COR-L47 (cell line): ENCODE measurements around the gene RASL12.
"Not testable (repeated sequence)": the region's sequence is repeated elsewhere in the genome, so short reads cannot be mapped to it uniquely, and the experiment has no call there.

Source experiments
- DNase-seq: peaks from one replicate; lab custom pipeline; 2025; lab: John Stamatoyannopoulos, UW

Gene RASL12, protein sequence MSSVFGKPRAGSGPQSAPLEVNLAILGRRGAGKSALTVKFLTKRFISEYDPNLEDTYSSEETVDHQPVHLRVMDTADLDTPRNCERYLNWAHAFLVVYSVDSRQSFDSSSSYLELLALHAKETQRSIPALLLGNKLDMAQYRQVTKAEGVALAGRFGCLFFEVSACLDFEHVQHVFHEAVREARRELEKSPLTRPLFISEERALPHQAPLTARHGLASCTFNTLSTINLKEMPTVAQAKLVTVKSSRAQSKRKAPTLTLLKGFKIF

DNA sequence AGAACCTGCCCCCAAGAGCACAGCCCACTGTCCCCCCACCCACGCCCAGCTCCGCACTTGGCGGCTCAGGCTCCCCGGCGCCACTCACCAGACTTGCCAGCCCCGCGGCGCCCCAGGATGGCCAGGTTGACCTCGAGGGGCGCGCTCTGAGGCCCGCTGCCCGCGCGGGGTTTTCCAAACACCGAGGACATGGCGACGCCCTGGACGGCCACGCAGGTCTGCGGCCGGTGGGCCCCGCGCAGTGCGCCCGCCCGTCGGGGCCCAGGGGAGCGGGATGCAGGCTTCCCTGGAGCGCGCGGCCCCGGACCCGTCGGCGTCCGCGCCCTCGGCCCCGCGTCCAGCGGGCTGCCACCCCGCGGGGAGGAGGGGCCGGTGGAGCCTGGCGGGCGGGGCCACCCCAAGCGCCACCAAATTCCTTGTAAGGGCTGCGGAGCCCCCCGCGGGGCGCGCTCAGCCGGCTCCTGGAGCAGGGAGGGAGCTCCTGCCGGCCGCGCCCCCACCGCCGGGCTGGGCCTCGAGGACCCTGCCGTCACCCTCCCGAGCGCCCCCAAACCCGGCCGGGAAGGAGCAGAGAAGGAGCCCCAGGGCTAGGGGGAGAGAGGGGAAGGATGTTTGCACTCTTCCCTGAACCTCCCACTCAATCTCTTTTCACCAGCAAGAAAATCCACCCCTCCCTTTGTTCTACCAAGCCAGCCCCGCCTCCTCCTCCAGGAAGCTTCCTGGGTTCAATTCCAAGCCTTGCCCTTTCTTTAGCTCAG lies at the start of gene RASL12:
TSS of gene RASL12 (minus strand) at position 347 of the 758 bp plus-strand sequence. CDS start at position 191, 156 bp downstream.
- no peak for DNase-seq

DNA sequence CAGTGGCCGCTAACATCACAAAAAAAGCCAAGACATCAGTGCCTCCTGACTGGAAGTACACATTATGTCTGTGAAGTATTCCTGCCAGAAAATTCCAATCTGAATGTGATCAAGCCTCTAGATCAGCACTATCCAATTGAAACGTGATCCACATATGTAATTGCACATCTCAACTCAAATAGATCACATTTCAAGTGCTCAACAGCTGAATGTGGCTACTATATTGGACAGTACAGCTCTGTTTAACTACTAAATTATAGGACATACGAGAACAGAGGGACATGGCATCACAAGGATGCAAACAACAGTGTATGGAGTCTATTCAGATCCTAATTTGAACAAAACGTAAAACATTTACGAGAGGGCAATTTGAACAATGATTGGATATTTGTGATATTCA lies 47.8 kb upstream of the RASL12 start:
- DNase-seq, result peak; percentile 16

DNA sequence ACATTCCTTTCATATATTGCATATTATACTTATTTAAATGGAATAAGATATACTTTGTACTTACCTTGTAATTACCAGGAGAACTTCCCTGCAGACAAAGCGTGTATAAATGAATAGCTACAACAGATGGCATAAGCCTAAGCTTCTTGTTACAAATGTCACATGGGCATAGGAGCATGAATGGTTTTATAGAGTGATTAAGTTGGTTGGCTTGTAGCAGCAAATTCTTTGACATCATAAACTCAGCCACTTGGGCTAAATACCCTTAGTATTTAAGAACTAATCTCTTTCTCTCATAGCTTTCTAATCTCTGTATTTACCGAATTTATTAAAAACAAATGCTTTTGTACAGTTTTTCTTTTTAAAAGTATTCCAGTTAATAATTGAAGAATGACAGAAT lies 47.3 kb upstream of the RASL12 start, which contains the start of gene UBAP1L:
TSS of gene UBAP1L (minus strand) at position 115 of the 400 bp plus-strand sequence. CDS start 8,985 bp downstream, outside the sequence.
- DNase-seq, result no peak

DNA sequence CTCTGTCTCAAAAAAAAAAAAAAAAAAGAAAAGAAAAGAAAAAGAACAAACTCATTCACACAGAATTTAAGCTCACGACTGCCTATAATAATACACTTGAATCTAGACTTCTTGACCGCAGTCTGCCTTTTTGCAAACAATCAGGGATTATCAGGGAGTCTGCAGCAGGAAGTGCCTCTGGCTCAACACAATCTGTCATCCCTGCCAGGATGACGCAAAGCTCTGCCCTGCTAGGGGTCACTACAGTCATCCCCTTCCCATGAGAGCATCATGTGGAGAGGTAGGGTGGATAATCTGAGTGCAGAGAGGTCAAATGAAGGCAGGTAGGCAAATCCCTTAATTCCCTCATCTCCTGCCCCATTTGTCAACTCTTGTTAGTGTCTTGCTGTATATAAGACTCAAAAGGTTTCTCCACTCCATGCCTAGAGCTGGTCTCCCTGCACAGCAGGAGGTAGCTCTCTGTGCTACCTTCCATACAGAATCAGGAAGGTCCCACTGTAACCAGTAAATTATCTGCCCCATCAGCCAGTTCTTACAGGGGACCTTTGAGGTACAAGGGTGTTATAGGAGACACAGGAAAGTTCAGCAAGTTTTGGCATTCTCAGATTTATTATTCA lies 43.0 kb upstream of the RASL12 start:
- DNase-seq, result no peak

DNA sequence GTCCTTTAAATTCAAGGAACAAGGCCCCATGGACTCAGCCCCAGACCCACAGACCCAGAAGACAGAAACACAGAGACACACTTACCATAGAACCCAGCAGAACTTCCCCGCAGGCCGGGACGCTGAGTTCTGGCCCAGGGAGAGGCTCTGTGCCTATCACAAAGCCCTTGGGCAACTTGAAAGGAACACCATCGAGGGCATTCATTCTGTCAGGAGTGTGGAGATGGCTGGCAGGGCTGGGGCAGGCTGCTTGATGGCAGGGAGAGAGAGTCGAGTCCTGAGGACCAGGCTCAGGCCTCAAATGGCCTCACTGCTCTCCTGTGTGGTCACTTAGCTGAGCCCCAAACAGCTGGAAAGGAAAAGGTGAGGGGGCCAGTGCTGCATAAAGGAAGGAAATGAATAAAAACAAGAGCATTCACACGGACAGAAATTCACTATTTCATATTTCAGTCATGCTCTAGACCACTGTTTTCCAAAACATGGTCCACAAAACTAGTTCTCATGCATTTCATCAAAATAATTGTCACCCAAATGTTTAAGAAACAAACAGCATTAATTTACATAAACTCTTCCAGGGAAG lies 38.3 kb upstream of the RASL12 start:
- no peak for DNase-seq

DNA sequence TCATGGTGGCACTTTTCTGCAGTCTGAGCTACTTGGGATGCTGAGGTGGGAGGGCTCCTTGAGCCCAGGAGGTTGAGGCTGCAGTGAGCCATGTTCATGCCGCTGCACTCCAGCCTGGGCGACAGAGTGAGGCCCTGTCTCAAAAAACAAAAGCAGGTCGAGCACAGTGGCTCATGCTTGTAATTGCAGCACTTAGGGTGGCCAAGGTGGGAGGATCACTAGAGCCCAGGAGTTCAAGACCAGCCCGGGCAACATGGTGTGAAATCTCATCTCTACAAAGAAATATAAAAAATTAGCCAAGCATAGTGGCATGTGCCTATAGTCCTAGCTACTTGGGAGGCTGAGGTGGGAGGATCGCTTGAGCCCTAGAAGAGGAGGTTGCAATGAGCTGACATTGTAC lies 37.2 kb upstream of the RASL12 start:
- no peak for DNase-seq

DNA sequence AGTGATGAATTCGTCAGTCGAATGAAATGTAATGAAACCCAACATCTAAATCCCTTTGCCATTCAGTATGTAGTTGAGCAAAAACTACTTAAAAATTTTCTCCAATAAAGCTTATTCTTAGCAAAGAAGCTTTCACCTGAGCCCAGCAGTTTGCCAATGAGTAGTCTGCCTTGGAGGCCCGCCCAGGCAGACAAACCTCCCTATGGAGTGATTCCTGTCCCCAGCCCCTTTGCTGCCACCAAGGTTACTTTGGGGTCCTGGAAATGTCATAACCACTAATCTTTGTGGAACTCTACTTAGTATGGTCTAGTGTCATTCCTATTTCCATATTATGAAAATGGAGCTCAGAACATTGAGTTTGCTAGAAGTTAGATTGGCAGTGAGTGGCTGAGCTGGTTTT lies 35.1 kb upstream of the RASL12 start:
- DNase-seq, result no peak

DNA sequence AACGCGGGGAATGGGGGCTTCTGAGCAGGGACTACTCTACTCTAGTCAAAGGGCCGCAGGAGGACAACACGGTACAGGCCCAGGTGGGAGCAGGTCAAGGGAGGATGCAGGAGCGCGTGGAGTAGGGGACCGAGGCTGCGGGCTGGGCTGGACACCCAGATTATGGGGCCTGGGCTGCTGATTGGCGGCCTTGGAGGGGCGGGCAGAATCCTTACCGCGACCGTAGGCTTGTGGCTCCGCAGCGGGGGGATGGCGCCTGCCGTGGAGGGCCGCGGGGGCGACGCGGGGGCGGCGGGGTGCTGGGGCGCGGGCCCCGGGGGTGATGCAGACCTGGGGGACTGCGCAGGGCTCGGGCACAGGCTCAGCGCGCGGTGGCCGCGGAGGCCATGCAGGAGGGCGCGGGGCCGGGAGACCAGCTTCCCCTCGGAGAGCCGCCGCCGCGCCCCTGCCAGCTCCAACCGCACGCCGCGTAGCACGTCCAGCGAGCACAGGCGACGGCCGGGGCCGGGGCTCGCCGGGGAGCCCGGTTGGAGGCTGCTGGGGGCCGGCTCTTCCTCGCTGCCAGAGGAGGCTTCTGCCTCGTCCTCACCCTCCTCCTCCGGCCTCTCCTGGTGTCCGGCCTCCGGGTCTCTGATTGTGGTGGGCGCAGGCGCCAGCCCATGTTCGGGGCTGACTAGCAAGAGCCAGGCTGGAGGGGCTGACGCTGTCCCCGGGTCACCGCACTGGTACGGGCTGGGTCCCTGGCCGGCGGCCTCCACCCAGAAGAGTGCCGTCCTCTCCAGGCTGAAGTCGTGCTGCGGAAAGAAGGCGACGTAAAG lies 34.3 kb upstream of the RASL12 start:
- no peak for DNase-seq

DNA sequence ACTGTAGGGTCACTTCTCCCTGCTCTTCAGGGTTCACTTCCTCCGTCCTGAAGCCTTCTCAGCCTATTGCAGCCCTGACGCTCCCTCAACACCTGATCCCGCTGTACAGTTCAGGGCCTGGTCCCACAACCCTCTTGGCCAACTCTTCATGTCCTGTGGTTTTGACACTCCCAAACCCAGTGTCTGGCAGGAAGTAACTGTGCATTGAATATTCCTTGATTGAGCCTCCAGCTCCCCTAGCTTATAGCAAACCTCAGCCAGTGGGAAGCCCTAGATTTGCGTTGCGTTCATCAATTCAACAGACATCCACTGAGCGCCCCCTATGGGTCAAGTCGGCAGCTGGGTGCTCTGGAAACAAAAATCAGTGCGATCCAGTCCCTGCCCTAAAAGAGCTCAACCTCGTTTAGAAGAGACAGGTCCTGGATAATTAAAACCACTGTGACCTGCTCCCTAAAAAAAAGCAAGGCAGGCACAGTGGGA lies 33.7 kb upstream of the RASL12 start:
- DNase-seq, result peak; percentile 27

DNA sequence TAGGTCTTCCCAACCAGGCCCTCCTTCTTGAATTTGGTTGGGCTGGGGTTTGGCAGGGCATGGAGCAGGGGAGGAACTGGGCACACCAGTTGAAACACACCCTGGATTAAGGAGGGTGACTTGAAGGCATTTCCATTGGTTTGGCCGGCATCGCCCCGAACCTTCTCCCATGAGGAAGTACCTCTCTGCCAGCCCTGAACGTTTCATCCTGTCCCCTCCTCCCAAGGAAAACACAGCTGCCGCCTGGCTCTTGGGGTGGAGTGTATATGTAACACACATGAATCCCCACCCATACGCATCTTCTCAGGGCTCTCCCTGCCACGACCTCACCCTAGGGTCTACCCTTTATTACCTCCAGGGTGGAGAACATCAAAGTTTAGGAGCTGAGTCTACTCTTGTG lies 32.7 kb upstream of the RASL12 start:
- no peak for DNase-seq

DNA sequence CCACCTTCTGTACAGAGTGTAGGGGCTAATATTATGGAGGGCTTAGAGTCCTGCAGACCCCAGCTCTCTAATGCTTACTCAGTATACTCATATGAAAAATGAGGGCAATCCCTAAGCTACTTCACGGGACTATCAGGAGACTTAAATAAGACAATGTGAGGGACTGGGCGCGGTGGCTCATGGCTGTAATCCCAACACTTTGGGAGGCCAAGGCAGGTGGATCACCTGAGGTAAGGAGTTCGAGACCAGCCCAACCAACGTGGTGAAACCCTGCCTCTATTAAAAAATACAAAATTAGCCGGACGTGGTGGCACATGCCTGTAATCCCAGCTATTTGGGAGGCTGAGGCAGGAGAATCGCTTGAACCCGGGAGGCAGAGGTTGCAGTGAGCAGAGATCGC lies 32.0 kb upstream of the RASL12 start:
- DNase-seq, result not testable (repeated sequence)

DNA sequence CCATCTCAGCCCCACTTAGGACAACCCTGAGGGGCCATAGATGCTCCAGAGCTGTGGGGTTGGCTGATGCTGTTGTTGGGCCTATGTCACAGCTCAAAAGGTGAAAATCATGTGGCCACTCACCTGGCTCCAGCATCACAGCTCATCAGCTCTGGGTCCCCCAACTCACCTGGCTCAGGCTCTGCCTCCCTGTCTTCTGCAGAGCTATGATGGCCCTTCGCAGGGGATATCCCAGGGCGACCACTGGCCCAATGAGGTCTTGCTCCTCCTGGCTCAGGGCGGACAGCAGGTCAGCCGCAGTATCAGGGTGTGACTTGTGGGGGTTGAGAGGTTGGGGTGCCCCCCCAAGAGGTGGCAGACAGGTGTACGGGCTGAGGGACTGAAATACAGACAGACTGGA lies 31.5 kb upstream of the RASL12 start:
- no peak for DNase-seq

DNA sequence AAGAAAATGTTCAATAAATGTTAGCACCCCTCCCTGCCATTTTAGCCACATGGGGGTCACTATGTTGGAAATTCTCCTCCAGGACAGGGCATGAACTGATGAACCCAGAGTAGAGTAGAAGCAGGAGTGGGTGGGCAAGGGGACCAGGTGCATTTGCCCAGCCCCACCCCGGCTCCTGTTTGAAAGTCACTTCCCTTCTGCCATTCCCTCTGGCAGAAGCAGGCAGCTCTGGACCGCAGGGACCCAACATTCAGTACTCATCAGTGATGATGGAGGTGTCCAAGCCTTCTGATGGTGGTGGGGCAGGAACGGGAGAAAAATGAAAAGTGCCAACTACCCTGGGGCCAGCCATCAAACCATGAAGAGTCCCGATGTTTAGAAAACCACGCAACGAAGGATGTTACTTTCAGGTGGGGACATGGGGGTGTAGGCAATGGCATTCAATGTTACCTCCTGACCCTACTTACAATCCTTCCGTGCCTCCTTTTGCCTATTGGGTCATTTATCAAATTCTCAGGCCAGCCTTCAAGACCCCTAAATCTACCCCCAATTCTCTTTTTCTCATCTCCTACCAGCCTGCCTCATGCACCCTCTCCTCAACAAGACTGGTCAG lies 30.0 kb upstream of the RASL12 start:
- no peak for DNase-seq

DNA sequence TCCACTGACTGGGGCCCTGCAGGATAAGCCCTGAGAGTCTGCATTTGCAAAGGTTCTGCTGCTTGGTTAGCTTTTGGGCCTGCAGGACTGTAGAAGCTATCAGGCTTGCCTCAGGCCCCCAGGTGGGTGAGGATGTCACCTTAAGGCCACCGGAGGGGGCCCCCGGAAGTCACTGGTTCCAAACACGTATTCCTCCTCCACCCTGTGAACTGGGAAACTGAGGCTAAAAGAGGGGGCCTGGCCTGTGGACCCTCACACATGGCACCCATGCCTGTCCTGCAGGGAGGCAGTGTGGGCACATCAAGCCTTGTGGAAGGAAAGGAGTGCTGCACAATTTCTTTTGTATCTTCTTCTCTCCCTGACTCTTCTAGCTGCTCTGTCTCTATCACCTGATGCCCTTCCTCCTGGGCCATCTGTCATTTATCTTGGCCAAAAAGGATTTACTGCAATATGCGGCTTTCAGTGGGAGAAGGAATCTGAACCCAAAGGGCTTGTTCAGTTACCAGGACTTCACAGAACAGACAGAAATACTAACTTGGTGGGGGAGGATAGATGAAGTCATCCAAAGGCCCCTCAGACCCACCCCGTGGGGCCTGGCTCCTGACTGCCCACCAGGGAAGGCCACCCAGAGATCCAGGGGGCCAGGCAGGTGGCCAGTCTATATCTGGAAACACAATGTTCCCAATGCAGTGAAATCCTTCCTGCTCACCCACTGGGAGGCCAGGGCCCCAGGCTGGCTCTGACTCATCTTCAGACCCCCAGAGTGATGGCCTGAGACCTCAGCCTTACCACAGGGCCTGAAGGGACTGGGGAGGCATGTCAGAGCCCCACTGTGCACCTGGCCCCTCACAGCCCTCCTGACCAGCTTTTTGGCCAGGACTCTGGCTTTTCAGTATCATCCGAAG lies 28.9 kb upstream of the RASL12 start:
- DNase-seq, result no peak

DNA sequence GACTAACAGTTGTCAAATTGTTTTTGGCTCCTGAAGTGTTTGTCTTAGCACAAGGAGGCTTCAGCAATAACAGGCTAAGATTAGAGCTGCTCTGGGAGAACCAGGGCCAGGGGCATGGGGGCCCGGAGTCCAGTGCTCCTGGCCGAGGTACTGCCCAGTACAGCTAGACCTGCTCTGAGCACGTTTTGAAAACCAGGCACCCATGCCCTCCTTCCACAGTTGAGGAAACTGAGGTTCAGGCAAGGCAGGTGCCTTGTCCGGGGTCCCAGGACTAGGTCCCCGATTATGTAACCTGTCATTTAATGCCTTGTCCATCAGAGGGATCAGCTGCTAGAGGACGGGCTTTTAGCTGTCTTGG lies 27.9 kb upstream of the RASL12 start:
- DNase-seq, result no peak

DNA sequence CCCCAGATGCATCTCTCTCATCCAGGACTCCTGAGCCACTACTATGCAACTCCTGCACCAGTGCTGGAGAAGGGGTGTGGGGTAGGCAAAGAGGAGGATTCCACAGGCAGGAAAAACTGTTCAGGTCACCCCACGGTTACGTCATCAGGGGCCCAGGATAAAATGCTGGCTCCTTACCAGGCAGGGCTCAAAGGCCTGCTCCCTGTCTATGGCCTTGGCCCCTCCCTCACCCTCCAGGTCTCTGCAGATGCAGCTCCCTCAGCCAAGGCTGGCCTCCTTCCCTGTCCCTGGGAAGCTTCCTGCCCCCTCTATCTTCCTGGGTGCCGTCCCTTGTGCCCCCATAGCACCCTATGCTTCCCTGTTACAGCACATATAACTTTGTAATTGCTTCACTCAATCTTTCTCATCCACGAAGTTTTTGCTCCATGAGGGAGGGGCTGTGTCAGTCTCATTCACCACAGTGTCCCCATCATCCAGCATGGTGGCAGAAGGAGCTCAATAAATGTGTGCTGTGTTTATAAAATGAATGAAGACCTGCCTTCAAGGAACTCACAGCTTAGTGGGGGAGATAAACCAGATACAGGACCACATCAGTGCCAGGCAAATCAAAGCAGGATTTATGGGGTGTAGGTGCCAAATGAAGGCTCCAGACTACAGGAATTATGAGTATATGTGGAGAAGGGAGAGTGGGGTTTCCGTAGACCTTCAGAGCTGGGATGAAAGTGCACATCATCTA lies 27.4 kb upstream of the RASL12 start:
- no peak for DNase-seq

DNA sequence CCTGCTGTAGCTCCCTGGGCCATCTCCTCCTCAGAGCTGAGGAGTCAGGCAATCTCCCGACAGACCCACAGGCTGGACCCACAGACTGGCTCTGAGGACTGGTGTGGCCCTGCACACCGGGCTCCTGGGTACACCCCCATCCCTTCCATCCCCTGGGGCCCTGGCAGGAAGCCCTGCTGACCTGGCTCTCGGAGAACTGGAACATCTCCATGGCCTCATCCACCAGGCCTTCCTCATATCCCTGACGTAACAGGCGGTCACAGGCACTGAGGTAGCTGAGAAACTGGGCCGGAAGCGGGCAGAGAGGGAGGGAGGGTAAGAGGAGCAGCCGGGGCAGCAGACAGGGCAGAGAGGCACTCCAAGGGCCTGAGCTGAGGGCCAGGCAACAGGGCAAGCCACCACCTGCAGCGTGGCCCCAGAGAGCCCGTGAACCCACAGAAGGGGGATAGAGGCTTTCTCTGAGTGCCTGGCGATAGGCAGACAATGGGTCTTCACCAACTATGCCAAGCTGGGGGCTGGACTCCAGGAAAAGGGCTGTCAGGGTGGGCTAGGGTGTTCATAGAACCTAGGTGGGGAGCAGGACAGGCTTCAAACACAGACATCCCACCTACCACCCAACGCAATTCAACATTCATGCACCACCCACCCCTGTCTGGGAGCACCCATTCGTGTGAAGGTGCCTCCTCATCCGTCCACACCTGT lies 26.7 kb upstream of the RASL12 start:
- no peak for DNase-seq

DNA sequence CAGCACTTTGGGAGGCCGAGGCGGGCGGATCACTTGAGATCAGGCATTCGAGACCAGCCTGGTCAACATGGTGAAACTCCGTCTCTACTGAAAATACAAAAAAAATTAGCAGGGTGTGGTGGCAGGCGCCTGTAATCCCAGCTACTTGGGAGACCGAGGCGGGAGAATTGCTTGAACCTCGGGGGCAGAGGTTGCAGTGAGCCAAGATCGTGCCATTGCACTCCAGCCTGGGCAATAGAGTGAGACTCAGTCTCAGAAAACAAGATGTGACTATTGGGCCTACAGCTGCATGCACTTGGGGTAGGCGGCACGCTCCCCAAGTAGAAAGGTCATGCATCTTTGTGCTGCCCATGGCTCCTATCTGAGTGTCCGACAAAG lies 26.0 kb upstream of the RASL12 start:
- DNase-seq, result not testable (repeated sequence)
